ENCODE results near the gene ASMT. TPM values are rescaled to one million over a fixed set of nuclear protein-coding genes. Genes with fewer than 3 reads are reported as not detected.
"Not testable (repeated sequence)": the region's sequence is repeated elsewhere in the genome, so short reads cannot be mapped to it uniquely, and the experiment has no call there.

The ASMT gene
- total and polyA plus RNA-seq, 5 donors = not detected

DNA sequence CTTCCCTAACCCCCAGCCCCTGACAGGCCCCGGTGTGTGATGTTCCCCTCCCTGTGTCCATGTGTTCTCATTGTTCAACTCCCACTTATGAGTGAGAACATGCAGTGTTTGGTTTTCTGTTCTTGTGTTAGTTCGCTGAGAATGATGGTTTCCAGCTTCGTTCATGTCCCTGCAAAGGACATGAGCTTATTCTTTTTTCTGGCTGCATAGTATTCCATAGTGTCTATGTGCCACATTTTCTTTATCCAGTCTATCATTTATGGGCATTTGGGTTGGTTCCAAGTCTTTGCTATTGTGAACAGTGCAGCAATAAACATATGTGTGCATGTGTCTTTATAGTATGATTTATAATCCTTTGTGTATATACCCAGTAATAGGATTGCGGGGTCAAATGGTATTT, 67.6 kb downstream of the ASMT start:
- H3K4me1 ChIP-seq (ENCODE audit: control insufficient read depth, insufficient read depth, low read length); DNase-seq; H3K4me3 ChIP-seq (ENCODE audit: low read length); H3K27ac ChIP-seq (ENCODE audit: low read length); H3K9me3 ChIP-seq (ENCODE audit: control insufficient read depth, low read length); ATAC-seq; intact Hi-C loops (cut with DNase I); H3K27me3 ChIP-seq (ENCODE audit: control insufficient read depth, insufficient read depth): not testable (repeated sequence)
- WGBS = 94% methylated on average over 4 of the region's 4 CpGs

DNA sequence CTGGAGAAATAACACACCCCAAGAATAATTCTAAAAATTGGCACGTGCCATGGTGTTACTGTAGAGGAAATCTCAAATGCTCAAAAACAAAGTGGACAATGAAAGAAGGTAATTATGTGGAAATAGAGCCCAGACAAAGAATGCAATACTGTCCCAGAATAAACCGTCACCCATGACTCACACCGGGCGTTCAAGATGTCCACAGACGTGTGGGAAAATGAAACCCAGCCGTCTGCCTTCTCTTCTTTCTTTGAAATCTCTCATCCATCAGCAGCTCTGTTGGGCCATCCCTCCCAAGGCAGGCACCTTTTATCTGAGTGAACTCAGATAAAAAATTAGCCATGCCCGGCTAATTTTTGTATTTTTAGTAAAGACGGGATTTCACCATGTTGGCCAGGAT, 70.0 kb downstream of the ASMT start:
- H3K4me3 ChIP-seq (ENCODE audit: low read length); H3K4me1 ChIP-seq (ENCODE audit: control insufficient read depth, insufficient read depth, low read length); H3K27ac ChIP-seq (ENCODE audit: low read length); ATAC-seq; H3K27me3 ChIP-seq (ENCODE audit: control insufficient read depth, insufficient read depth); DNase-seq; H3K9me3 ChIP-seq (ENCODE audit: control insufficient read depth, low read length); intact Hi-C loops (cut with DNase I): not testable (repeated sequence)
- WGBS = 53% methylated on average over 3 of the region's 8 CpGs

DNA sequence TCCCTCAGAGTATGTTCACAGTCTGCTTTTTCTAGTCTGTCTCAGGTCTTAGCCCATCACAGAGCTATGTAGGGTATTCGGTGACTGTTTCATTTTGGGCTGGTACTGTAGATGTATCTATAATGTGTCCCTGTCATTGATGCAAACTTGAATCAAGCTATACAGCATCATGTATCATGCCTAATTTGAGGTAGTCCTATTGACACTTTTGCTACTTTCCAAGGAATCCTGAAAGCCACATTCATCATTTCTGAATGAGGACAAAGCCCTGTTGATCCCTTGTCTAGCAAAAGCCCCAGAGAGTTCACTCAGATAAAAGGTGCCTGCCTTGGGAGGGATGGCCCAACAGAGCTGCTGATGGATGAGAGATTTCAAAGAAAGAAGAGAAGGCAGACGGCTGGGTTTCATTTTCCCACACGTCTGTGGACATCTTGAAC, 70.6 kb downstream of the ASMT start:
- H3K4me3 ChIP-seq (ENCODE audit: low read length); ATAC-seq; H3K27me3 ChIP-seq (ENCODE audit: control insufficient read depth, insufficient read depth); H3K9me3 ChIP-seq (ENCODE audit: control insufficient read depth, low read length); DNase-seq; H3K4me1 ChIP-seq (ENCODE audit: control insufficient read depth, insufficient read depth, low read length); H3K27ac ChIP-seq (ENCODE audit: low read length); intact Hi-C loops (cut with DNase I): not testable (repeated sequence)
- 88% methylated on average over 1 of the region's 3 CpGs for WGBS

DNA sequence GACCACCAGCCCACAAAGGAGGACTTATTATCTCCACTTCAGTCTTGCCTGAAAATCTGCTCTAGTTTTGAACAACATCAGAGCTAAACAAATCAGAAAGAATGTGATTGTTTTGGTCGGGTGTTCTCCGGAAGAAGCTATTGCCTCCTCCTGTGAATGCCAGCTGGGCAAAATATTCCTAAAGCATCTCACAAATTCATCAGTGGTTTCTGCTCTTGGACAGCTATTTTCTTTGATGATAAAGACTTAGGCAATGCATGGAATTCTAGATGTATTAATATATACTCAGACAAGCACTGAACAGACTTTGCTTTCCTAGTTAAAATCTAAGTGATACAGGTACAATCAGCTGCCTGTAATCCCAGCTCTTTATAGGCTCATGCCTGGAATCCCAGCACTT, 71.8 kb downstream of the ASMT start:
- intact Hi-C loops (cut with DNase I) = no loop called here
- Histone ChIP-seq H3K4me3 (ENCODE audit: low read length) (no peak overlapping the region), H3K4me1 (ENCODE audit: control insufficient read depth, insufficient read depth, low read length) (no peaks in the 10 kb centered on the region), H3K27me3 (ENCODE audit: control insufficient read depth, insufficient read depth) (no peaks in the 10 kb centered on the region), H3K27ac (ENCODE audit: low read length) (no peak overlapping the region), H3K9me3 (ENCODE audit: control insufficient read depth, low read length) (no peaks in the 10 kb centered on the region)
- 67% methylated on average over 2 of the region's 2 CpGs for WGBS
- DNase-seq = no peak
- no peak for ATAC-seq

Other genes with a start within 250 kb of the ASMT start
- gene SLC25A6, start 222.9 kb upstream of the ASMT start, total RNA-seq = 100 to 1,000 TPM; 154 to 228 (median 193) TPM
- gene SLC25A6, start 222.9 kb upstream of the ASMT start, polyA plus RNA-seq = 159 TPM
- 10 to 100 TPM; 30.3 to 34.4 (median 34.1) TPM for gene ASMTL, start 162.2 kb upstream of the ASMT start, total RNA-seq
- 27.7 TPM for gene ASMTL, start 162.2 kb upstream of the ASMT start, polyA plus RNA-seq
- gene P2RY8, start 77.9 kb upstream of the ASMT start, total RNA-seq = 1 to 10 TPM; 1.6 to 3.8 (median 2.2) TPM
- gene P2RY8, start 77.9 kb upstream of the ASMT start, polyA plus RNA-seq = 2.2 TPM
- 10 to 100 TPM; 18.9 to 20.6 (median 19.9) TPM for gene AKAP17A, start 23.5 kb upstream of the ASMT start, total RNA-seq
- 21.3 TPM for gene AKAP17A, start 23.5 kb upstream of the ASMT start, polyA plus RNA-seq

Data from right cardiac atrium (tissue), 5 donors.